Epithelial cell of esophagus (primary cell): ENCODE measurements around the gene ASGR2.
"Not testable (repeated sequence)": the region's sequence is repeated elsewhere in the genome, so short reads cannot be mapped to it uniquely, and the experiment has no call there.

Experiments
- DNase-seq: peaks from one replicate; pipeline ENCODE4 v3.0.0; 2010; ENCODE audit warnings: low read depth
- H3K4me3 ChIP-seq: 2 replicates; pipeline ENCODE4 v1.5.1; 2011; ENCODE audit warnings: mild to moderate bottlenecking, low read length, control low read depth
- CTCF ChIP-seq: IDR thresholded peaks from 2 replicates; pipeline ENCODE4 v1.5.1; 2011; ENCODE audit warnings: low read depth, mild to moderate bottlenecking, low read length, control low read depth, inconsistent platforms; ENCODE audit not compliant: insufficient read depth; ENCODE audit errors: missing control alignments

Gene ASGR2

GRCh38 chr17:7123844-7124243 is 9.2 kb upstream of the ASGR2 start:
- no peak for TF ChIP-seq CTCF

GRCh38 chr17:7122381-7122780 is 7.8 kb upstream of the ASGR2 start:
- TF ChIP-seq CTCF = no peak
- no peak for DNase-seq
- H3K4me3 ChIP-seq = no peak overlapping the region

More at GRCh38 chr17:7123844-7124243, 9.2 kb upstream of the ASGR2 start:
- no peak for DNase-seq
- no peak overlapping the region for H3K4me3 ChIP-seq

DNA sequence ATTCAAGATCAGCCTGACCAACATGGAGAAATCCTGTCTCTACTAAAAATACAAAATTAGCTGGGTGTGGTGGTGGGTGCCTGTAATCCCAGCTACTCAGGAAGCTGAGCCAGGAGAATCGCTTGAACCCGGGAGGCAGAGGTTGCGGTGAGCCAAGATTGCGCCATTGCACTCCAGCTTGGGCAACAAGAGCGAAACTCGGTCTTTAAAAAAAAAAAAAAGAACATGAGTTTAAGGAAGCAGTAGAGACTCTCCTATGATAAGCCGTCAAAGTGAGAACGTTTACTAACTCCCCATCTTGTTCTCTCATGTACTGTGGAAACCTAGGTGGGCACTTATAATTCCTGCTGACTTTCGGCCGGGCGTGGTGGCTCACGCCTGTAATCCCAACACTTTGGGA is 6.0 kb upstream of the ASGR2 start:
- DNase-seq, H3K4me3 ChIP-seq: not testable (repeated sequence)

- no peak overlapping the region for H3K4me3 ChIP-seq
- TF ChIP-seq CTCF = no peak
These were observed 5.5 kb upstream of the ASGR2 start for GRCh38 chr17:7120123-7120522.

GRCh38 chr17:7119314-7119713 is 4.7 kb upstream of the ASGR2 start:
- TF ChIP-seq CTCF = no peak
- DNase-seq = no peak
- H3K4me3 ChIP-seq = no peak overlapping the region

More at GRCh38 chr17:7120123-7120522, 5.5 kb upstream of the ASGR2 start:
- no peak for DNase-seq

DNA sequence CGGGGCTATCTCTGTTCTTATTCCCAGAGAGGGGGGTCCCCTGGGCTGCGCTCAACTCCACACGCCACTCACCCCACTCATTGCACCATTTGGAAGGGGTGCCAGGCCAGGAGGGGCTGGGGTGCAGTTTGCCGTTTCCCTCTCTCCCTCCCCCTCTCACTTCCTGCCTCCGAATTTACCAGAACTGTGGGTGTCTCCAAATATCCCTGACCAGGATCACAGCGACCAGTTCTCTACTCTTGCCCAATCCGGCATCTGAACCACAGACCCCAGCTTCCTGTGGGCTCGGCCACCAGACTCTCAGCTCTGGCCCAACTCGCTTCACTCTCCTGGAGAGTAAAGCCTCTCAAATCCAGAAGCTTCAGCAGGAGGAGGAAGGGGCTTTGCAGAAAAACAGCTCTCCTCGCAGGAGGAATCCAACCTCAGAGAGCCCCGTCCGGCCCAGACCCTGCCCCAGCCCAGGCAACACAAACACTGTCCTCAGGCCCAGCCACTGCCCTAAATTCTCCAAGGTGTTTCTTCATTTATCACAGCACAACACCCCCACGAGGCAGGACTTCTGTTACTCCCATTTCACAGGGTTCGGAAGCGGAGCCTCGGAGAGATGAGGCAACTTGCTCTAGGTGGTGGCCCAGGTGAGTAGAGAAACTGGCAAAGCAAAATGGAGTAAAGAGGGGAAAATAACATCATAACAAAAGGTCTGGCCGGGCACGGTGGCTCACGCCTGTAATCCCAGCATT is 423 bp upstream of the ASGR2 start:
- H3K4me3 ChIP-seq = no peak overlapping the region
- no peak for DNase-seq
- TF ChIP-seq CTCF = no peak

DNA sequence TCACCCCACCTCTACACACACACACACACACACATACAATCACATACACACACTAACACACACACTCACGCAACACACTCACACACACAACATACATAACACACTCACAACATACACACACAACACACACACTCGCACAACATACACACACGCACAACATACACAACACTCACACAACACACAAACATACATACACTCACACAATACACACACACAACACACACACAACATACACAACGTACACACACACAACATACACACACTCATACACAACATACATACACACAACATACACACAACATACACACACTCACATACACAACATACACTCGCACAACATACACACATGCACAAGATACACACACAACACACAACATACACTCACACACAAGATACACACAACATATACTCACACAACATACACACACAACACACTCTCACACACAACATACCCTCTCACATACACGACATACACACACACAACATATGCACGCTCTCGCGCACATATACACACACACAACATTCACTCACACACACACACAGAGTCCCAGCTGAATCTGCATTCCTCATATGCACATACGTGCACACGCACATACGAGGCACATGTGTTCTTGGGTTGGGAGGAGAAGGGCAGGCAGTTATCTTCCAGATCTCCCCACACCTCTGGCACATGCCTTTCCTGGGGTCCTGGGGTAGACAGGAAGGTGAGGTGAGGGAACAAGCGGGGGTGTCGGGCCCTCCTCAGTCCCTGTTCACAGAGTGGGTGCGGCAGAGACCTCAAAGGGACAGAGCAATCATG is 1.1 kb downstream of the ASGR2 start:
- TF ChIP-seq CTCF = no peak
- no peak overlapping the region for H3K4me3 ChIP-seq
- DNase-seq = no peak
